ENCODE measurements around the gene ASIP.

The ASIP gene

GRCh38 chr20:34302312-34302722 lies 61.1 kb downstream of the ASIP start:
- no peaks in the 10 kb centered on the region for H3K27me3 Mint-ChIP-seq
- no peak for DNase-seq

GRCh38 chr20:34302723-34303533 lies 61.7 kb downstream of the ASIP start, which contains the start of gene AHCY:
Gene AHCY (minus strand): TSS chr20:34303355. CDS start chr20:34303270, 85 bp downstream.
- DNase-seq, result peak; percentile 97
- Mint-ChIP-seq H3K27ac (peak within 1 kb of the TSS; percentile 94), H3K4me3 (no peak within 1 kb of the TSS), H3K36me3 (ENCODE audit: low read depth) (peaks cover 7% of the 10 kb centered on the region), H3K4me1 (ENCODE audit: low read depth) (peaks cover 23% of the 10 kb centered on the region), H3K27me3 (no peaks in the 10 kb centered on the region), H3K9me3 (no peaks in the 10 kb centered on the region)

More at GRCh38 chr20:34302312-34302722, 61.1 kb downstream of the ASIP start:
- no peak overlapping the region for H3K4me3 Mint-ChIP-seq
- peaks cover 24% of the 10 kb centered on the region for H3K4me1 Mint-ChIP-seq (ENCODE audit: low read depth)
- H3K36me3 Mint-ChIP-seq (ENCODE audit: low read depth), result peaks cover 10% of the 10 kb centered on the region
- no peaks in the 10 kb centered on the region for H3K9me3 Mint-ChIP-seq
- H3K27ac Mint-ChIP-seq, result peak overlapping the region; percentile 94

GRCh38 chr20:34305333-34306230 lies 64.4 kb downstream of the ASIP start:
- H3K4me1 Mint-ChIP-seq (ENCODE audit: low read depth), result peaks cover 23% of the 10 kb centered on the region
- H3K9me3 Mint-ChIP-seq, result no peaks in the 10 kb centered on the region
- no peak for DNase-seq
- peaks cover 7% of the 10 kb centered on the region for H3K36me3 Mint-ChIP-seq (ENCODE audit: low read depth)
- H3K27ac Mint-ChIP-seq, result no peak overlapping the region
- H3K27me3 Mint-ChIP-seq, result peaks cover 4% of the 10 kb centered on the region
- H3K4me3 Mint-ChIP-seq, result no peak overlapping the region

GRCh38 chr20:34309691-34310090 lies 68.5 kb downstream of the ASIP start:
- peaks cover 25% of the 10 kb centered on the region for H3K27me3 Mint-ChIP-seq
- no peaks in the 10 kb centered on the region for H3K36me3 Mint-ChIP-seq (ENCODE audit: low read depth)
- peaks cover 19% of the 10 kb centered on the region for H3K4me1 Mint-ChIP-seq (ENCODE audit: low read depth)
- DNase-seq, result no peak
- no peak overlapping the region for H3K27ac Mint-ChIP-seq
- no peak overlapping the region for H3K4me3 Mint-ChIP-seq
- H3K9me3 Mint-ChIP-seq, result no peaks in the 10 kb centered on the region

- Mint-ChIP-seq H3K27me3 (peaks cover 25% of the 10 kb centered on the region), H3K27ac (no peak overlapping the region), H3K9me3 (no peaks in the 10 kb centered on the region), H3K4me3 (no peak overlapping the region), H3K36me3 (ENCODE audit: low read depth) (no peaks in the 10 kb centered on the region), H3K4me1 (ENCODE audit: low read depth) (peaks cover 19% of the 10 kb centered on the region)
- no peak for DNase-seq
Observed at GRCh38 chr20:34310481-34311117, 69.4 kb downstream of the ASIP start.

- DNase-seq, result no peak
- no peak overlapping the region for H3K27ac Mint-ChIP-seq
- no peaks in the 10 kb centered on the region for H3K9me3 Mint-ChIP-seq
- peaks cover 19% of the 10 kb centered on the region for H3K4me1 Mint-ChIP-seq (ENCODE audit: low read depth)
- no peak overlapping the region for H3K4me3 Mint-ChIP-seq
- H3K36me3 Mint-ChIP-seq (ENCODE audit: low read depth), result no peaks in the 10 kb centered on the region
- peaks cover 25% of the 10 kb centered on the region for H3K27me3 Mint-ChIP-seq
Observed at GRCh38 chr20:34311118-34312023, 70.1 kb downstream of the ASIP start.

- no peak for DNase-seq
- H3K27me3 Mint-ChIP-seq, result peaks cover 25% of the 10 kb centered on the region
- no peak overlapping the region for H3K27ac Mint-ChIP-seq
- peaks cover 19% of the 10 kb centered on the region for H3K4me1 Mint-ChIP-seq (ENCODE audit: low read depth)
- no peaks in the 10 kb centered on the region for H3K9me3 Mint-ChIP-seq
- no peak overlapping the region for H3K4me3 Mint-ChIP-seq
- H3K36me3 Mint-ChIP-seq (ENCODE audit: low read depth), result no peaks in the 10 kb centered on the region
Observed at GRCh38 chr20:34312024-34312460, 70.8 kb downstream of the ASIP start.

- H3K27me3 Mint-ChIP-seq, result peaks cover 25% of the 10 kb centered on the region
- peak; percentile 90 for DNase-seq
- H3K36me3 Mint-ChIP-seq (ENCODE audit: low read depth), result no peaks in the 10 kb centered on the region
- H3K27ac Mint-ChIP-seq, result no peak overlapping the region
- H3K4me3 Mint-ChIP-seq, result no peak overlapping the region
- no peaks in the 10 kb centered on the region for H3K9me3 Mint-ChIP-seq
- peaks cover 19% of the 10 kb centered on the region for H3K4me1 Mint-ChIP-seq (ENCODE audit: low read depth)
Observed at GRCh38 chr20:34312544-34313217, 71.5 kb downstream of the ASIP start.

- peaks cover 24% of the 10 kb centered on the region for H3K27me3 Mint-ChIP-seq
- H3K27ac Mint-ChIP-seq, result no peak overlapping the region
Observed at GRCh38 chr20:34315236-34315635, 74.0 kb downstream of the ASIP start.

GRCh38 chr20:34316196-34316814 lies 75.1 kb downstream of the ASIP start:
- Mint-ChIP-seq H3K36me3 (ENCODE audit: low read depth) (no peaks in the 10 kb centered on the region), H3K4me1 (ENCODE audit: low read depth) (peaks cover 17% of the 10 kb centered on the region), H3K27ac (no peak overlapping the region), H3K27me3 (peaks cover 18% of the 10 kb centered on the region), H3K9me3 (no peaks in the 10 kb centered on the region), H3K4me3 (no peak overlapping the region)
- DNase-seq, result no peak

More at GRCh38 chr20:34315236-34315635, 74.0 kb downstream of the ASIP start:
- no peak for DNase-seq
- Mint-ChIP-seq H3K4me1 (ENCODE audit: low read depth) (peaks cover 19% of the 10 kb centered on the region), H3K9me3 (no peaks in the 10 kb centered on the region), H3K4me3 (no peak overlapping the region), H3K36me3 (ENCODE audit: low read depth) (no peaks in the 10 kb centered on the region)

Measured in activated T-cell treated with anti-CD3 and anti-CD28 coated beads, Interleukin-2, amount 50 U/mL, for 24 hours (primary cell).